GM10266 (cell line): Measurements from ENCODE around the gene SRCIN1.
A peak's percentile ranks its signal among the peaks of the same experiment; 100 is the strongest.

Experiments
- DNase-seq: peaks from one replicate; pipeline ENCODE4 v3.0.0; 2012; ENCODE audit errors: extremely low spot score
- CTCF ChIP-seq: IDR thresholded peaks from 2 replicates; pipeline ENCODE4 v1.5.1; 2012; ENCODE audit warnings: mild to moderate bottlenecking, low read depth; ENCODE audit not compliant: control insufficient read depth, insufficient read depth; ENCODE audit errors: missing control alignments

Gene SRCIN1

DNA sequence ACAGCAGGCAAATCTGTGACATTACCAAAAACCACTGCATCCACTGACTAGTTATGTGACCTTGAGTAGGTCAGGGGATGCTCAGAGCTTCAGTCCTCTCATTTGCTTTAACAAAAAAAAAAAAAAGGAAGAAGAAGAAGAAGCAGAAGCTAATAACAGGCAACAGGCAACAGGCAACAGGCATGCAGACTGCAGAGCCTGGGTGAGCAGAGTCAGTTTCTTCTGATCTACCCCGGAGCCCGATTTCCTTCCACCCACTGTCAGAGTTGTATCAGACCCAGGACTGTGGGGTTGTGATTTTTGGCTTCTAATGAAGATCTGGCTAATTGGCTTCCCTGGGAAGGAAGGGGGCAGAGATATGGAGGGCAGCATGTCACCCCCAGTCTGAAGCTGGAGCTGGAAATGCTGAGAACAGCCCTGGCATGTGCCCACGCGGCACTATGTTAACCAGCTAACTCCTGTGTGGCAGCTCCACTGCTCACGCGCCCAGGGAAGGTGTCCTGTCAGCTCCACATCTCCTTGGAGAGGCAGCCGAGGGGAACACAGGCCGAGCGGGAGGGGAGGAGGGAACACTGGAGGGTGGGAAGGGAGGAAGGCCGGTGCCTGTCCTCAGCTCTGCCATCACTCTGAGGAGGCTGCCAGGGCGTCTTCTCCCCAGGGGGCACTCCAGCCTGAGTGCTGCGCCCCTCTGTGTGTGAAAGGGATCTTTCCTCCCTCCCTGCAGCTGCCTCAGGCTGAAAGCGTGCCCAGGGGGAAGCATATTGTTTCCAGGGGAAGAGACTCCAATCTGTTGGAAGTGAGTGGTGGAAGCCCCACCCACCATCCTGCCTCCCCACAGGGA lies 17.6 kb downstream of the SRCIN1 start:
- no peak for DNase-seq
- no peak for TF ChIP-seq CTCF

DNA sequence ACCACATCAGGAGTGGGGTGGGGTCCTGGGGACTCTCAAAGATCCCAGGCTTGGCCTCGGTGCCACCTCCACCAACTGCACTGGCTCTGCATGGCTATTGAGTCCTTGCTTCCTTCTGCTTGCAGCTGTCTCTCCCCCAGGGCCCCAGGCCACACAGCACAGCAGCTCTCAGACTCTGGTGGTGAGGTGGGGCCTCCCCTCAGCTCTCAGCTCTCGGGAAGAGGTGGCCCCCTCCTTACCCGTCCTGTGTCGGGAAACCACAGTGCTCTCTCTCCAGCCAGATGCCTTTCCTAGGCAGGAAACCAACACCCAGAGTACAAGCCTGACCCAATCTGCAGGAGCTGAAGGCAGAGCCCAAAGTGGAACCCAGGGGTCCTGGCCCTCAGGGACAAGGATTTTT lies 18.5 kb downstream of the SRCIN1 start:
- TF ChIP-seq CTCF, result no peak
- DNase-seq, result no peak

- DNase-seq, result no peak
- no peak for TF ChIP-seq CTCF
Observed at GRCh38 chr17:38586788-38587187, 19.0 kb downstream of the SRCIN1 start.

- TF ChIP-seq CTCF, result no peak
- no peak for DNase-seq
Observed at GRCh38 chr17:38585918-38586529, 19.7 kb downstream of the SRCIN1 start.

GRCh38 chr17:38585056-38585917 lies 20.5 kb downstream of the SRCIN1 start:
- no peak for TF ChIP-seq CTCF

GRCh38 chr17:38584350-38584925 lies 21.3 kb downstream of the SRCIN1 start:
- peak; percentile 83 for DNase-seq
- TF ChIP-seq CTCF, result peak; percentile 90

More at GRCh38 chr17:38585056-38585917, 20.5 kb downstream of the SRCIN1 start:
- no peak for DNase-seq
